ENCODE results near the gene BRD9. TPM values are rescaled to one million over a fixed set of nuclear protein-coding genes. Genes with fewer than 3 reads are reported as not detected.
"Not testable (repeated sequence)": the region's sequence is repeated elsewhere in the genome, so short reads cannot be mapped to it uniquely, and the experiment has no call there.

Gene BRD9
- total RNA-seq, 2 experiments from 2014 or later: 46.6 to 51.7 TPM

GRCh38 chr5:851553-851952 is 41.0 kb downstream of the BRD9 start:
- Mint-ChIP-seq H3K9me3 (no peaks in the 10 kb centered on the region), H3K27me3 (peaks cover 1% of the 10 kb centered on the region), H3K27ac (no peak overlapping the region), H3K36me3 (ENCODE audit: low read depth) (no peaks in the 10 kb centered on the region), H3K4me1 (ENCODE audit: low read depth) (peaks cover 4% of the 10 kb centered on the region), H3K4me3 (no peak overlapping the region)
- POLR2A ChIA-PET: no interaction called here
- CTCF ChIA-PET: no interaction called here
- intact Hi-C loops (cut with micrococcal nuclease): no loop called here
- DNase-seq: no peak
- no peak for TF ChIP-seq CTCF (IDR thresholded peaks at IDR 0.05)
- no peak for ATAC-seq

- ChIA-PET POLR2A (no interaction called here), CTCF (no interaction called here)
- intact Hi-C loops (cut with micrococcal nuclease): no loop called here
- Mint-ChIP-seq H3K4me3 (no peak overlapping the region), H3K27me3 (peaks cover 1% of the 10 kb centered on the region), H3K27ac (no peak overlapping the region), H3K36me3 (ENCODE audit: low read depth) (no peaks in the 10 kb centered on the region), H3K9me3 (no peaks in the 10 kb centered on the region), H3K4me1 (ENCODE audit: low read depth) (peaks cover 8% of the 10 kb centered on the region)
- ATAC-seq: no peak
- no peak for DNase-seq
- TF ChIP-seq CTCF (IDR thresholded peaks at IDR 0.05): no peak
These were observed 41.5 kb downstream of the BRD9 start for GRCh38 chr5:851076-851475.

- no peak within 1 kb of the TSS for H3K27ac Mint-ChIP-seq
- H3K4me3 Mint-ChIP-seq: no peak within 1 kb of the TSS
- ATAC-seq (no peak), DNase-seq (no peak)
- CTCF ChIA-PET: no interaction called here
- H3K9me3 Mint-ChIP-seq: no peaks in the 10 kb centered on the region
- POLR2A ChIA-PET: no interaction called here
- no peak for TF ChIP-seq CTCF (IDR thresholded peaks at IDR 0.05)
- H3K27me3 Mint-ChIP-seq: peaks cover 1% of the 10 kb centered on the region
- H3K36me3 Mint-ChIP-seq (ENCODE audit: low read depth): no peaks in the 10 kb centered on the region
- peaks cover 8% of the 10 kb centered on the region for H3K4me1 Mint-ChIP-seq (ENCODE audit: low read depth)
- intact Hi-C loops (cut with micrococcal nuclease): no loop called here
These were observed 42.0 kb downstream of the BRD9 start, which contains the start of gene ZDHHC11 for GRCh38 chr5:850511-851006. TSS of gene ZDHHC11 (minus strand) at chr5:850986. CDS start at chr5:850602, 384 bp downstream.

GRCh38 chr5:849651-850301 is 42.8 kb downstream of the BRD9 start:
- H3K36me3 Mint-ChIP-seq (ENCODE audit: low read depth): no peaks in the 10 kb centered on the region
- H3K4me1 Mint-ChIP-seq (ENCODE audit: low read depth): peaks cover 8% of the 10 kb centered on the region
- TF ChIP-seq CTCF (IDR thresholded peaks at IDR 0.05): no peak
- no peak overlapping the region for H3K27ac Mint-ChIP-seq
- no peak for DNase-seq
- peaks cover 1% of the 10 kb centered on the region for H3K27me3 Mint-ChIP-seq
- no peak overlapping the region for H3K4me3 Mint-ChIP-seq
- CTCF ChIA-PET: no interaction called here
- ATAC-seq: no peak
- POLR2A ChIA-PET: no interaction called here
- no peaks in the 10 kb centered on the region for H3K9me3 Mint-ChIP-seq
- intact Hi-C loops (cut with micrococcal nuclease): no loop called here

GRCh38 chr5:848671-849111 is 43.9 kb downstream of the BRD9 start:
- TF ChIP-seq CTCF (IDR thresholded peaks at IDR 0.05): no peak
- DNase-seq (no peak), ATAC-seq (no peak)
- ChIA-PET CTCF (no interaction called here), POLR2A (no interaction called here)
- intact Hi-C loops (cut with micrococcal nuclease): no loop called here
- Mint-ChIP-seq H3K36me3 (ENCODE audit: low read depth) (no peaks in the 10 kb centered on the region), H3K4me3 (no peak overlapping the region), H3K27ac (no peak overlapping the region), H3K27me3 (peaks cover 1% of the 10 kb centered on the region), H3K9me3 (no peaks in the 10 kb centered on the region), H3K4me1 (ENCODE audit: low read depth) (peaks cover 8% of the 10 kb centered on the region)

GRCh38 chr5:847736-848135 is 44.9 kb downstream of the BRD9 start:
- POLR2A ChIA-PET; ATAC-seq; H3K9me3 Mint-ChIP-seq; H3K4me3 Mint-ChIP-seq; H3K27ac Mint-ChIP-seq; H3K27me3 Mint-ChIP-seq; DNase-seq; CTCF ChIA-PET; intact Hi-C loops (cut with micrococcal nuclease); H3K4me1 Mint-ChIP-seq (ENCODE audit: low read depth); H3K36me3 Mint-ChIP-seq (ENCODE audit: low read depth): not testable (repeated sequence)

- H3K4me1 Mint-ChIP-seq (ENCODE audit: low read depth); intact Hi-C loops (cut with micrococcal nuclease); H3K27ac Mint-ChIP-seq; H3K27me3 Mint-ChIP-seq; H3K36me3 Mint-ChIP-seq (ENCODE audit: low read depth); H3K9me3 Mint-ChIP-seq; POLR2A ChIA-PET; ATAC-seq; H3K4me3 Mint-ChIP-seq; DNase-seq; CTCF ChIA-PET: not testable (repeated sequence)
These were observed 45.4 kb downstream of the BRD9 start for GRCh38 chr5:847212-847611.

- POLR2A ChIA-PET; H3K27me3 Mint-ChIP-seq; intact Hi-C loops (cut with micrococcal nuclease); H3K9me3 Mint-ChIP-seq; CTCF ChIA-PET; H3K4me1 Mint-ChIP-seq (ENCODE audit: low read depth); H3K36me3 Mint-ChIP-seq (ENCODE audit: low read depth); H3K4me3 Mint-ChIP-seq: not testable (repeated sequence)
- DNase-seq (peak; percentile 82), ATAC-seq (peak; percentile 72)
- H3K27ac Mint-ChIP-seq: peak overlapping the region; percentile 65
These were observed 46.0 kb downstream of the BRD9 start for GRCh38 chr5:846602-847091.

Measured in activated CD8-positive, alpha-beta T cell treated with anti-CD3 and anti-CD28 coated beads for 36 hours (primary cell).